ENCODE measurements around the gene RAB15.

The RAB15 gene

DNA sequence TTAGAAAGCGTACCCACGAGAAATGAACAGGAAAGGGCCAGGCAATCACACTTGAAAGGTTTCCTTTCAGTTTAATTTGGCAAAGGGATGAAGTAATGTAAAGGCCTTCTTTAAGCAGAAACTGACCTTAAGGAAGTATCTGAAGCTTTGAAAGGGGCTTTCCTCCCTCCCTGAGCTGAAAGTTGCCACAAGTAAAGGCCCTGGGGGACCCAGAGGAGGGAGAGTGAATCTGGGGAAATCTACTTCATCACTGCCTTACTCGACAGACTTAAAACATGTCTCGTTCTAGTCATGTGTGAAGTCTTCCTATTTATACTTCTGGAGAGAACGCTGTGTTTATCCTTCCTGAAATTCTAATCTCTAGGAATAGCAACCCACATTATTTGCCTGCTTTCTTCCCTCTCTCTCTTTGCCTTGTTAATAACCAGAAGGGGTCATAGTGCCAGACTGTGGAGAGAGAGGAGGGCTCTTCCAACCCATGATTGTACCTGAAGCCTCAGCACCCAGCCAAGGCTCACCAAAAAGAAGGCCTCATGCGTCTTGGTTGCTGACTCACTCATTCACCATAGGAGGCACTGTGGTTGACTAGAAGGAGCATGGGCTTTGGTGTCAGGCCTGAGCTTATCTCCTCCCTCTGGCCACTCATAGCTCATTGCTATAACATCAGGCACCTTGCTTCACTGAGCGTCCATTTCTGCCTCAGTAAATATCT is 19.4 kb downstream of the RAB15 start:
- H3K79me2 ChIP-seq (ENCODE audit: low read length), result no peaks in the 10 kb centered on the region
- no peaks in the 10 kb centered on the region for H3K27me3 ChIP-seq (ENCODE audit: low read depth, low read length)
- no peaks in the 10 kb centered on the region for H3K4me1 ChIP-seq (ENCODE audit: low read length)
- no peak overlapping the region for H3K27ac ChIP-seq (ENCODE audit: low read length)
- H3K4me3 ChIP-seq (ENCODE audit: low read length), result no peak overlapping the region
- H4K20me1 ChIP-seq (ENCODE audit: insufficient read depth, low read length), result no peaks in the 10 kb centered on the region
- no peaks in the 10 kb centered on the region for H3K36me3 ChIP-seq (replicated peaks; ENCODE audit: low read depth, low read length)
- no peak overlapping the region for H2AFZ ChIP-seq (ENCODE audit: low read depth, low read length)
- H3K9me3 ChIP-seq (ENCODE audit: insufficient read depth, low read length), result no peaks in the 10 kb centered on the region
- H3K4me2 ChIP-seq (ENCODE audit: low read length), result no peak overlapping the region
- TF ChIP-seq, protein P1, sequence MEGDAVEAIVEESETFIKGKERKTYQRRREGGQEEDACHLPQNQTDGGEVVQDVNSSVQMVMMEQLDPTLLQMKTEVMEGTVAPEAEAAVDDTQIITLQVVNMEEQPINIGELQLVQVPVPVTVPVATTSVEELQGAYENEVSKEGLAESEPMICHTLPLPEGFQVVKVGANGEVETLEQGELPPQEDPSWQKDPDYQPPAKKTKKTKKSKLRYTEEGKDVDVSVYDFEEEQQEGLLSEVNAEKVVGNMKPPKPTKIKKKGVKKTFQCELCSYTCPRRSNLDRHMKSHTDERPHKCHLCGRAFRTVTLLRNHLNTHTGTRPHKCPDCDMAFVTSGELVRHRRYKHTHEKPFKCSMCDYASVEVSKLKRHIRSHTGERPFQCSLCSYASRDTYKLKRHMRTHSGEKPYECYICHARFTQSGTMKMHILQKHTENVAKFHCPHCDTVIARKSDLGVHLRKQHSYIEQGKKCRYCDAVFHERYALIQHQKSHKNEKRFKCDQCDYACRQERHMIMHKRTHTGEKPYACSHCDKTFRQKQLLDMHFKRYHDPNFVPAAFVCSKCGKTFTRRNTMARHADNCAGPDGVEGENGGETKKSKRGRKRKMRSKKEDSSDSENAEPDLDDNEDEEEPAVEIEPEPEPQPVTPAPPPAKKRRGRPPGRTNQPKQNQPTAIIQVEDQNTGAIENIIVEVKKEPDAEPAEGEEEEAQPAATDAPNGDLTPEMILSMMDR (IDR thresholded peaks at IDR 0.05; ENCODE audit: low read depth, low read length), result no peak; the same call in 1 of the 2 replicates
- no peak for TF ChIP-seq EZH2phosphoT487 (IDR thresholded peaks at IDR 0.05; ENCODE audit: low read depth)
- no peak overlapping the region for H3K9ac ChIP-seq (ENCODE audit: low read length)

DNA sequence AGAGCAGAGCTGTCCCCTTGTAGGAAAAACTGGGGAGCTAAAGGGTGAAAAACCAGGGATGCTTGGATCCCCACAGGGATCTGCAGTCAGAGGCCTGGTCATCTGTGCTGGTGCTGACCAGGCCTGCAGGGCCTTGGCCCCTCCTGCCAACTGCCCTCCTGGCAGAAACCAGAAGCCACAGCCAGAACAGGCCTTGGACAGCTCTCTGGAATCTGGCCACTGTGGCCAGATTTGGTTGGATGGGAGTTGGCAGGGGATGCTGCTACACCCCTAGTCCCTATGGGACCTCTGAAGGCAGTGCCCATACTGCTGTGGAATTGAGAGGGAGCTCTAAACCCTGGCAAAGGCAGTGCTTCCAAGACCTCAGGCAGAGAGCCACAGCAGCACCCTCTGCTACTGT is 20.4 kb downstream of the RAB15 start:
- TF ChIP-seq, protein P1 (IDR thresholded peaks at IDR 0.05; ENCODE audit: low read depth, low read length), result no peak
- TF ChIP-seq EZH2phosphoT487 (IDR thresholded peaks at IDR 0.05; ENCODE audit: low read depth), result no peak
- Histone ChIP-seq H2AFZ (ENCODE audit: low read depth, low read length) (no peak overlapping the region), H3K27me3 (ENCODE audit: low read depth, low read length) (no peaks in the 10 kb centered on the region), H3K27ac (ENCODE audit: low read length) (no peak overlapping the region), H3K4me3 (ENCODE audit: low read length) (no peak overlapping the region), H3K9me3 (ENCODE audit: insufficient read depth, low read length) (no peaks in the 10 kb centered on the region), H3K4me2 (ENCODE audit: low read length) (no peak overlapping the region), H3K79me2 (ENCODE audit: low read length) (no peaks in the 10 kb centered on the region), H3K4me1 (ENCODE audit: low read length) (no peaks in the 10 kb centered on the region), H3K9ac (ENCODE audit: low read length) (no peak overlapping the region), H3K36me3 (replicated peaks; ENCODE audit: low read depth, low read length) (no peaks in the 10 kb centered on the region), H4K20me1 (ENCODE audit: insufficient read depth, low read length) (no peaks in the 10 kb centered on the region)

DNA sequence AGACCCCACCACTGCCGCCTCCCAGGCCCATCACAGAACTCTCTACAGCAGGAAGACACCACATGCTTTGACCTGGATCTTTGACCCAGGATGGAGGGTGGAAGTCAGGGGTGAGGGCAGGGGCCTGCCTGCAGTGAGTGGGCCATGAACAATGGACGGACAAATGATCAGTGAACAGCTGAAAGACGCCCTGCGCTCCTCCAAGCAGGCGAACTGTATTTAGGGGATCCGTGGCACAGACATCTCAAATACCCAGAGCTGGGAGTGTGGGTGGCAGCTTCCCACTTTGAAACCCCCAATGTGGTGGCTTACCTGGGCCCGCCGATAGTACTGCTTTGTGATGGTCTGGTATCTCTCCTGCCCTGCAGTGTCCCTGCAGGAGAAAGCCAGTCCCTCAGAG is 20.8 kb downstream of the RAB15 start:
- Histone ChIP-seq H3K79me2 (ENCODE audit: low read length) (no peaks in the 10 kb centered on the region), H3K4me2 (ENCODE audit: low read length) (no peak overlapping the region), H3K27me3 (ENCODE audit: low read depth, low read length) (no peaks in the 10 kb centered on the region), H4K20me1 (ENCODE audit: insufficient read depth, low read length) (no peaks in the 10 kb centered on the region), H3K9ac (ENCODE audit: low read length) (no peak overlapping the region), H3K4me1 (ENCODE audit: low read length) (no peaks in the 10 kb centered on the region), H3K27ac (ENCODE audit: low read length) (no peak overlapping the region), H3K36me3 (replicated peaks; ENCODE audit: low read depth, low read length) (no peaks in the 10 kb centered on the region), H2AFZ (ENCODE audit: low read depth, low read length) (no peak overlapping the region), H3K9me3 (ENCODE audit: insufficient read depth, low read length) (no peaks in the 10 kb centered on the region), H3K4me3 (ENCODE audit: low read length) (no peak overlapping the region)
- TF ChIP-seq, protein P1 (IDR thresholded peaks at IDR 0.05; ENCODE audit: low read depth, low read length), result no peak
- no peak for TF ChIP-seq EZH2phosphoT487 (IDR thresholded peaks at IDR 0.05; ENCODE audit: low read depth)

DNA sequence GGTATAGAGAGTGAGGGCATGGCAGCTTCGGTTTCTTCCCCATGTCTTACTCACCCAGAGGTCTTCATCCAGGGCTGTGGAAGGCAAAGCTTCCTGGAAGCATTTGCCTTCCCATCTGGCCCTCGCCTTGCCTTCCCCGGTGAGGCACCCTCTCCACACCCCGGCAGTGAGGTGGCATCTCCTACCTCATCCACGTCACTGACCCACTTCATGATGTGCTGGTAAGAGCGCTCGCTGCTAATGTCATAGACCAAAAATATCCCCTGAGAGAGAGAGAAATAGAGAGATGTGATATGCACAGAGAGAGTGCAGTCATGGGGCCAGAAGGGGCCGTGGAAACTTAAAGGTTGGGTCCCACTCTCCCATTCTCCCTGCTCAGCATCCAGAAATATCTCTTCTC is 21.2 kb downstream of the RAB15 start:
- Histone ChIP-seq H3K9ac (ENCODE audit: low read length) (no peak overlapping the region), H3K36me3 (replicated peaks; ENCODE audit: low read depth, low read length) (no peaks in the 10 kb centered on the region), H3K79me2 (ENCODE audit: low read length) (no peaks in the 10 kb centered on the region), H4K20me1 (ENCODE audit: insufficient read depth, low read length) (no peaks in the 10 kb centered on the region), H3K4me1 (ENCODE audit: low read length) (no peaks in the 10 kb centered on the region), H3K9me3 (ENCODE audit: insufficient read depth, low read length) (no peaks in the 10 kb centered on the region), H3K4me2 (ENCODE audit: low read length) (no peak overlapping the region), H2AFZ (ENCODE audit: low read depth, low read length) (no peak overlapping the region), H3K27ac (ENCODE audit: low read length) (no peak overlapping the region), H3K27me3 (ENCODE audit: low read depth, low read length) (no peaks in the 10 kb centered on the region), H3K4me3 (ENCODE audit: low read length) (no peak overlapping the region)
- TF ChIP-seq EZH2phosphoT487 (IDR thresholded peaks at IDR 0.05; ENCODE audit: low read depth), result no peak
- TF ChIP-seq, protein P1 (IDR thresholded peaks at IDR 0.05; ENCODE audit: low read depth, low read length), result no peak
